OCI-LY7 (cell line): ENCODE data around the gene ARHGAP19. TPM values are rescaled to one million over a fixed set of nuclear protein-coding genes. Genes with fewer than 3 reads are reported as not detected.

Source experiments
- BruUV-seq: library from RNA; stranded (reverse); fragments of 400-500 nt; replicated peaks from 2 replicates; lab custom pipeline; 2021; lab: Mats Ljungman, UMichigan
- CTCF ChIA-PET: fragments of 300-600 bp; sonication (Branson Sonifier 250); formaldehyde crosslinking; loops from one replicate; lab custom pipeline; 2022; ENCODE audit warnings: antibody characterized with exemption; ENCODE audit not compliant: unreplicated experiment; lab: Charles Lee
- POLR2A ChIA-PET: fragments of 300-600 bp; sonication (Branson Sonifier 250); formaldehyde crosslinking; loops from one replicate; lab custom pipeline; 2022; ENCODE audit warnings: antibody characterized with exemption; lab: Charles Lee
- DNase-seq: peaks from one replicate; pipeline ENCODE4 v3.0.0-alpha.2; 2015; ENCODE audit warnings: low spot score
- H2AFZ ChIP-seq: fragments of 200-600 bp; sonication (generic), shearing (Covaris generic); 2 replicates; pipeline ENCODE4 v1.6.1; 2014; ENCODE audit warnings: mild to moderate bottlenecking, antibody characterized with exemption, low read length, moderate library complexity
- H3K27ac ChIP-seq: fragments of 200-600 bp; sonication (generic); 2 replicates; pipeline ENCODE4 v1.5.1; 2014; ENCODE audit warnings: mixed run types, low read depth, mild to moderate bottlenecking, moderate library complexity, low read length, inconsistent platforms; ENCODE audit not compliant: poor library complexity, severe bottlenecking
- H3K36me3 ChIP-seq: fragments of 200-600 bp; sonication (generic); 2 replicates; pipeline ENCODE4 v1.6.1; 2014; ENCODE audit warnings: mild to moderate bottlenecking, antibody characterized with exemption, low read length, moderate library complexity, mixed read lengths; ENCODE audit not compliant: insufficient read depth
- H3K4me1 ChIP-seq: fragments of 200-600 bp; sonication (generic); 2 replicates; pipeline ENCODE4 v1.5.1; 2014; ENCODE audit warnings: mild to moderate bottlenecking, low read length; ENCODE audit not compliant: insufficient read depth, poor library complexity, severe bottlenecking
- H3K4me2 ChIP-seq: fragments of 200-600 bp; sonication (generic); 2 replicates; pipeline ENCODE4 v1.6.1; 2014; ENCODE audit warnings: mild to moderate bottlenecking, low read length
- H3K4me3 ChIP-seq: fragments of 200-600 bp; sonication (generic); 2 replicates; pipeline ENCODE4 v1.5.1; 2014; ENCODE audit warnings: mild to moderate bottlenecking, low read depth, low read length; ENCODE audit not compliant: poor library complexity, severe bottlenecking
- H3K79me2 ChIP-seq: fragments of 200-600 bp; sonication (generic); 2 replicates; pipeline ENCODE4 v1.6.1; 2016; ENCODE audit warnings: low read depth, mild to moderate bottlenecking, low read length, moderate library complexity, mixed read lengths; ENCODE audit not compliant: insufficient read depth
- H3K9me2 ChIP-seq: fragments of 200-600 bp; sonication (generic); 2 replicates; pipeline ENCODE4 v1.6.1; 2016; ENCODE audit warnings: mild to moderate bottlenecking, low read length, mixed read lengths; ENCODE audit not compliant: insufficient read depth
- H3K9me3 ChIP-seq: fragments of 200-600 bp; sonication (generic); 2 replicates; pipeline ENCODE4 v1.6.1; 2014; ENCODE audit warnings: mild to moderate bottlenecking, mixed run types, low read length, mixed read lengths
- H4K20me1 ChIP-seq: fragments of 200-600 bp; sonication (generic); 2 replicates; pipeline ENCODE4 v1.6.1; 2014; ENCODE audit warnings: mild to moderate bottlenecking, antibody characterized with exemption, low read length, moderate library complexity, mixed read lengths; ENCODE audit not compliant: insufficient read depth
- CTCF ChIP-seq: fragments of 200-600 bp; sonication (generic); conservative IDR thresholded peaks from 2 replicates; pipeline ENCODE4 v1.5.1; 2014; ENCODE audit warnings: mild to moderate bottlenecking, antibody characterized with exemption, low read length, moderate library complexity, mixed read lengths
- EZH2phosphoT487 ChIP-seq: fragments of 200-600 bp; sonication (generic); IDR thresholded peaks from 2 replicates; pipeline ENCODE4 v1.6.1; 2018; ENCODE audit warnings: low read depth, borderline replicate concordance, mild to moderate bottlenecking, mixed run types, antibody characterized with exemption, low read length, moderate library complexity, mixed read lengths
- intact Hi-C: fragments of 100-400 bp; cut with micrococcal nuclease; formaldehyde crosslinking; loops from one replicate; pipeline ENCODE4 v1.10.0; 2022; ENCODE audit not compliant: unreplicated experiment
- total RNA-seq, 2 experiments: library from RNA; depleted of rRNA in 1 of 2; stranded (reverse); fragments of >200 nt in 1 of 2; shearing (Covaris generic) in 1 of 2; gene quantifications; 2 replicates each; pipeline ENCODE4 v1.2.3, GENCODE V29; 2014 to 2022

ARHGAP19 gene
- total RNA-seq, 2 experiments from 2014 or later: 34.1 to 60.5 TPM

- H3K27ac ChIP-seq: no peak overlapping the region
- no peaks in the 10 kb centered on the region for H4K20me1 ChIP-seq
- no peak overlapping the region for H2AFZ ChIP-seq
- TF ChIP-seq EZH2phosphoT487 (no peak), CTCF (no peak)
- no peak overlapping the region for H3K4me3 ChIP-seq
- H3K9me2 ChIP-seq: no peaks in the 10 kb centered on the region
- ChIA-PET CTCF (no interaction called here), POLR2A (interaction anchor here (0.5 to 2.4 kb wide), 3 partner anchors 11 to 235 kb away, joined by 3 to 6 read pairs (median 4); no protein-coding TSS in a partner anchor)
- H3K4me1 ChIP-seq: peaks cover 26% of the 10 kb centered on the region
- intact Hi-C loops: no loop called here
- H3K79me2 ChIP-seq: no peaks in the 10 kb centered on the region
- BruUV-seq: no TSS peak
- no peaks in the 10 kb centered on the region for H3K9me3 ChIP-seq
- DNase-seq: no peak
- no peaks in the 10 kb centered on the region for H3K36me3 ChIP-seq
- H3K4me2 ChIP-seq: no peak overlapping the region
Measured at GRCh38 chr10:97192952-97193435, 99.4 kb downstream of the ARHGAP19 start.

- H3K4me3 ChIP-seq: no peak overlapping the region
- intact Hi-C loops: no loop called here
- H3K27ac ChIP-seq: no peak overlapping the region
- H3K79me2 ChIP-seq: no peaks in the 10 kb centered on the region
- no peaks in the 10 kb centered on the region for H3K9me3 ChIP-seq
- no peak for TF ChIP-seq EZH2phosphoT487
- no peak for TF ChIP-seq CTCF
- no peak for DNase-seq
- POLR2A ChIA-PET: interaction anchor here (0.7 to 1.4 kb wide), 2 partner anchors 14 to 351 kb away, joined by 3 read pairs; no protein-coding TSS in a partner anchor
- BruUV-seq: no TSS peak
- CTCF ChIA-PET: interaction anchor here (1.8 kb wide), 1 partner anchor 10 kb away, joined by 6 read pairs; no protein-coding TSS in a partner anchor
- H3K9me2 ChIP-seq: no peaks in the 10 kb centered on the region
- no peaks in the 10 kb centered on the region for H3K36me3 ChIP-seq
- H3K4me1 ChIP-seq: peaks cover 9% of the 10 kb centered on the region
- no peaks in the 10 kb centered on the region for H4K20me1 ChIP-seq
- no peak overlapping the region for H3K4me2 ChIP-seq
- H2AFZ ChIP-seq: no peak overlapping the region
Measured at GRCh38 chr10:97190450-97190849, 102.0 kb downstream of the ARHGAP19 start.

GRCh38 chr10:97188261-97188711, 104.2 kb downstream of the ARHGAP19 start:
- CTCF ChIA-PET: no interaction called here
- H3K9me2 ChIP-seq: no peaks in the 10 kb centered on the region
- H3K27ac ChIP-seq: no peak overlapping the region
- no peak for DNase-seq
- H3K36me3 ChIP-seq: no peaks in the 10 kb centered on the region
- no TSS peak for BruUV-seq
- H3K4me3 ChIP-seq: no peak overlapping the region
- intact Hi-C loops: no loop called here
- H3K4me2 ChIP-seq: 0 out of 2 replicates have a peak overlapping the region, but pooled peaks have one; percentile 1
- no peak overlapping the region for H2AFZ ChIP-seq
- no peaks in the 10 kb centered on the region for H3K9me3 ChIP-seq
- H3K4me1 ChIP-seq: peaks cover 13% of the 10 kb centered on the region
- POLR2A ChIA-PET: interaction anchor here (0.6 kb wide), 1 partner anchor 16 kb away, joined by 3 read pairs; no protein-coding TSS in a partner anchor
- TF ChIP-seq EZH2phosphoT487: no peak
- TF ChIP-seq CTCF: no peak
- no peaks in the 10 kb centered on the region for H3K79me2 ChIP-seq
- no peaks in the 10 kb centered on the region for H4K20me1 ChIP-seq
